ENCODE results near the gene RGS9. TPM values are rescaled to one million over a fixed set of nuclear protein-coding genes. Genes with fewer than 3 reads are reported as not detected.

RGS9 gene
- total and polyA plus RNA-seq, 8 donors = 1.2 to 16.1 (median 6.7) TPM

GRCh38 chr17:65160516-65160915 is 23.3 kb downstream of the RGS9 start:
- TF ChIP-seq POLR2AphosphoS5 (IDR thresholded peaks at IDR 0.05) (no peak), EP300 (IDR thresholded peaks at IDR 0.05) (no peak), POLR2A (IDR thresholded peaks at IDR 0.05) (no peak), CTCF (IDR thresholded peaks at IDR 0.05) (no peak)
- DNase-seq = no peak
- H3K4me1 ChIP-seq = peaks cover 0 to 4% (median 0%) of the 10 kb centered on the region in 4 donors
- peaks cover 0 to 11% (median 2%) of the 10 kb centered on the region in 4 donors for H3K36me3 ChIP-seq
- no peaks in the 10 kb centered on the region for H3K9me3 ChIP-seq
- no peaks in the 10 kb centered on the region for H3K27me3 ChIP-seq
- intact Hi-C loops (cut with DNase I; ENCODE audit: low total_unique reads) = no loop called here
- no peak overlapping the region for H3K27ac ChIP-seq
- 71 to 84% (median 84%) methylated on average over 6 of the region's 6 CpGs for WGBS, 5 donors
- no peak overlapping the region for H3K4me3 ChIP-seq

- Histone ChIP-seq H3K36me3 (peaks cover 0 to 17% (median 2%) of the 10 kb centered on the region in 4 donors), H3K9me3 (no peaks in the 10 kb centered on the region), H3K27ac (peak overlapping the region in 2 of 5 donors; percentile 8 to 38), H3K4me3 (no peak overlapping the region), H3K4me1 (no peaks in the 10 kb centered on the region), H3K27me3 (no peaks in the 10 kb centered on the region)
- intact Hi-C loops (cut with DNase I; ENCODE audit: low total_unique reads) = no loop called here
- WGBS, 5 donors = 40 to 56% (median 50%) methylated on average over 5 of the region's 5 CpGs
- no peak for TF ChIP-seq POLR2A (IDR thresholded peaks at IDR 0.05)
- peak in 2 of 3 donors; percentile 12 to 30 for TF ChIP-seq POLR2AphosphoS5 (IDR thresholded peaks at IDR 0.05)
- DNase-seq = peak; percentile 41 to 72
These were observed 26.9 kb downstream of the RGS9 start for GRCh38 chr17:65163990-65164495.

GRCh38 chr17:65166787-65167186 is 29.6 kb downstream of the RGS9 start:
- intact Hi-C loops (cut with DNase I; ENCODE audit: low total_unique reads) = no loop called here
- WGBS, 5 donors = 76 to 84% (median 78%) methylated on average over 16 of the region's 16 CpGs
- TF ChIP-seq EP300 (IDR thresholded peaks at IDR 0.05) (no peak), POLR2A (IDR thresholded peaks at IDR 0.05) (no peak), CTCF (IDR thresholded peaks at IDR 0.05) (no peak), POLR2AphosphoS5 (IDR thresholded peaks at IDR 0.05) (no peak)
- Histone ChIP-seq H3K9me3 (no peaks in the 10 kb centered on the region), H3K4me1 (peaks cover 0 to 8% (median 2%) of the 10 kb centered on the region in 4 donors), H3K36me3 (peaks cover 0 to 13% (median 5%) of the 10 kb centered on the region in 4 donors), H3K4me3 (no peak overlapping the region), H3K27ac (no peak overlapping the region), H3K27me3 (no peaks in the 10 kb centered on the region)
- peak in 1 of 2 donors; percentile 77 for DNase-seq

- H3K27ac ChIP-seq = no peak overlapping the region
- H3K9me3 ChIP-seq = no peaks in the 10 kb centered on the region
- DNase-seq = no peak
- peaks cover 0 to 13% (median 5%) of the 10 kb centered on the region in 4 donors for H3K36me3 ChIP-seq
- intact Hi-C loops (cut with DNase I; ENCODE audit: low total_unique reads) = no loop called here
- H3K27me3 ChIP-seq = no peaks in the 10 kb centered on the region
- no peak for TF ChIP-seq POLR2A (IDR thresholded peaks at IDR 0.05)
- TF ChIP-seq POLR2AphosphoS5 (IDR thresholded peaks at IDR 0.05) = no peak
- TF ChIP-seq EP300 (IDR thresholded peaks at IDR 0.05) = no peak
- TF ChIP-seq CTCF (IDR thresholded peaks at IDR 0.05) = no peak
- 81 to 88% (median 84%) methylated on average over 8 of the region's 8 CpGs for WGBS, 5 donors
- H3K4me3 ChIP-seq = no peak overlapping the region
- peaks cover 0 to 8% (median 2%) of the 10 kb centered on the region in 4 donors for H3K4me1 ChIP-seq
These were observed 30.4 kb downstream of the RGS9 start for GRCh38 chr17:65167566-65167965.

GRCh38 chr17:65169691-65170090 is 32.5 kb downstream of the RGS9 start:
- H3K9me3 ChIP-seq = no peaks in the 10 kb centered on the region
- H3K27ac ChIP-seq = no peak overlapping the region
- peaks cover 0 to 13% (median 5%) of the 10 kb centered on the region in 4 donors for H3K36me3 ChIP-seq
- no peaks in the 10 kb centered on the region for H3K27me3 ChIP-seq
- intact Hi-C loops (cut with DNase I; ENCODE audit: low total_unique reads) = no loop called here
- TF ChIP-seq EP300 (IDR thresholded peaks at IDR 0.05) = no peak
- TF ChIP-seq CTCF (IDR thresholded peaks at IDR 0.05) = no peak
- TF ChIP-seq POLR2A (IDR thresholded peaks at IDR 0.05) = no peak
- TF ChIP-seq POLR2AphosphoS5 (IDR thresholded peaks at IDR 0.05) = no peak
- no peak overlapping the region for H3K4me3 ChIP-seq
- WGBS, 5 donors = 78 to 95% (median 93%) methylated on average over 3 of the region's 3 CpGs
- H3K4me1 ChIP-seq = peaks cover 0 to 15% (median 7%) of the 10 kb centered on the region in 4 donors
- DNase-seq = no peak

Measured in stomach (tissue), 9 donors.